ENCODE measurements around the gene TOX3. TPM values are rescaled to one million over a fixed set of nuclear protein-coding genes. Genes with fewer than 3 reads are reported as not detected.

Gene TOX3
- total and polyA plus RNA-seq, 2 donors (not counting 1 experiment from before 2014, with no cell fraction given) = not detected

- peaks cover 0 to 7% (median 0%) of the 10 kb centered on the region in 3 donors for H3K9me3 ChIP-seq (ENCODE audit: control extremely low read depth in 1 of 3, control insufficient read depth in 2 of 3, insufficient read depth in 1 of 3, low read length in 2 of 3)
- H3K4me1 Mint-ChIP-seq = no peaks in the 10 kb centered on the region
- DNase-seq (no peak), ATAC-seq (ENCODE audit: low read depth) (no peak)
- no peak overlapping the region for H3K4me3 Mint-ChIP-seq
- H3K9ac ChIP-seq (ENCODE audit: low read length) = no peak overlapping the region
- H3K9me3 Mint-ChIP-seq (ENCODE audit: insufficient read depth) = peaks cover 5% of the 10 kb centered on the region
- H3K27ac Mint-ChIP-seq = no peak overlapping the region
- H2AFZ ChIP-seq (ENCODE audit: insufficient read depth, low read depth, low read length, poor library complexity, severe bottlenecking) = no peak overlapping the region
- no peaks in the 10 kb centered on the region for H3K27me3 ChIP-seq (replicated peaks in 1 of 4; ENCODE audit: control extremely low read depth in 1 of 4, control insufficient read depth in 3 of 4, insufficient read depth in 4 of 4, low read length in 3 of 4)
- H3K36me3 ChIP-seq (replicated peaks in 1 of 2; ENCODE audit: control extremely low read depth in 1 of 2, control insufficient read depth in 1 of 2, extremely low read depth in 1 of 2, insufficient read depth in 2 of 2, low read length in 1 of 2) = no peaks in the 10 kb centered on the region
- no peak for TF ChIP-seq EZH2 (IDR thresholded peaks at IDR 0.05; ENCODE audit: borderline replicate concordance, insufficient read depth, low read depth, low read length, poor library complexity, severe bottlenecking)
- TF ChIP-seq, protein P1, sequence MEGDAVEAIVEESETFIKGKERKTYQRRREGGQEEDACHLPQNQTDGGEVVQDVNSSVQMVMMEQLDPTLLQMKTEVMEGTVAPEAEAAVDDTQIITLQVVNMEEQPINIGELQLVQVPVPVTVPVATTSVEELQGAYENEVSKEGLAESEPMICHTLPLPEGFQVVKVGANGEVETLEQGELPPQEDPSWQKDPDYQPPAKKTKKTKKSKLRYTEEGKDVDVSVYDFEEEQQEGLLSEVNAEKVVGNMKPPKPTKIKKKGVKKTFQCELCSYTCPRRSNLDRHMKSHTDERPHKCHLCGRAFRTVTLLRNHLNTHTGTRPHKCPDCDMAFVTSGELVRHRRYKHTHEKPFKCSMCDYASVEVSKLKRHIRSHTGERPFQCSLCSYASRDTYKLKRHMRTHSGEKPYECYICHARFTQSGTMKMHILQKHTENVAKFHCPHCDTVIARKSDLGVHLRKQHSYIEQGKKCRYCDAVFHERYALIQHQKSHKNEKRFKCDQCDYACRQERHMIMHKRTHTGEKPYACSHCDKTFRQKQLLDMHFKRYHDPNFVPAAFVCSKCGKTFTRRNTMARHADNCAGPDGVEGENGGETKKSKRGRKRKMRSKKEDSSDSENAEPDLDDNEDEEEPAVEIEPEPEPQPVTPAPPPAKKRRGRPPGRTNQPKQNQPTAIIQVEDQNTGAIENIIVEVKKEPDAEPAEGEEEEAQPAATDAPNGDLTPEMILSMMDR (IDR thresholded peaks at IDR 0.05) = no peak
- no peaks in the 10 kb centered on the region for H3K4me1 ChIP-seq (ENCODE audit: control insufficient read depth in 2 of 2, insufficient read depth in 2 of 2, low read length in 2 of 2)
- H3K27ac ChIP-seq (ENCODE audit: low read length in 2 of 2) = no peak overlapping the region
- no peaks in the 10 kb centered on the region for H4K20me1 ChIP-seq (ENCODE audit: control insufficient read depth, insufficient read depth, low read length, poor library complexity, severe bottlenecking)
- no peak overlapping the region for H3K4me2 ChIP-seq (replicated peaks; ENCODE audit: low read depth, low read length, poor library complexity, severe bottlenecking)
- H3K4me3 ChIP-seq (ENCODE audit: control extremely low read depth in 1 of 5, extremely low read depth in 1 of 5, insufficient read depth in 1 of 5, low read depth in 2 of 5, low read length in 4 of 5) = no peak overlapping the region
- ChIA-PET POLR2A (no interaction called here), CTCF (no interaction called here)
- H3K79me2 ChIP-seq (ENCODE audit: control insufficient read depth, insufficient read depth, low read length) = no peaks in the 10 kb centered on the region
- WGBS (ENCODE audit: insufficient coverage) = 91% methylated on average over 11 of the region's 11 CpGs
- H3K27me3 Mint-ChIP-seq = no peaks in the 10 kb centered on the region
- intact Hi-C loops (cut with micrococcal nuclease) = no loop called here
These were observed 107.7 kb downstream of the TOX3 start for GRCh38 chr16:52439171-52439701.

GRCh38 chr16:52437277-52437670 lies 109.7 kb downstream of the TOX3 start:
- Histone ChIP-seq H3K79me2 (ENCODE audit: control insufficient read depth, insufficient read depth, low read length) (no peaks in the 10 kb centered on the region), H4K20me1 (ENCODE audit: control insufficient read depth, insufficient read depth, low read length, poor library complexity, severe bottlenecking) (no peaks in the 10 kb centered on the region), H3K9ac (ENCODE audit: low read length) (no peak overlapping the region), H3K27me3 (replicated peaks in 1 of 4; ENCODE audit: control extremely low read depth in 1 of 4, control insufficient read depth in 3 of 4, insufficient read depth in 4 of 4, low read length in 3 of 4) (no peaks in the 10 kb centered on the region), H3K4me3 (ENCODE audit: control extremely low read depth in 1 of 5, extremely low read depth in 1 of 5, insufficient read depth in 1 of 5, low read depth in 2 of 5, low read length in 4 of 5) (no peak overlapping the region), H3K27ac (ENCODE audit: low read length in 2 of 2) (no peak overlapping the region), H2AFZ (ENCODE audit: insufficient read depth, low read depth, low read length, poor library complexity, severe bottlenecking) (no peak overlapping the region), H3K9me3 (ENCODE audit: control extremely low read depth in 1 of 3, control insufficient read depth in 2 of 3, insufficient read depth in 1 of 3, low read length in 2 of 3) (peaks cover 0 to 7% (median 0%) of the 10 kb centered on the region in 3 donors), H3K4me1 (ENCODE audit: control insufficient read depth in 2 of 2, insufficient read depth in 2 of 2, low read length in 2 of 2) (no peaks in the 10 kb centered on the region), H3K36me3 (replicated peaks in 1 of 2; ENCODE audit: control extremely low read depth in 1 of 2, control insufficient read depth in 1 of 2, extremely low read depth in 1 of 2, insufficient read depth in 2 of 2, low read length in 1 of 2) (no peaks in the 10 kb centered on the region), H3K4me2 (replicated peaks; ENCODE audit: low read depth, low read length, poor library complexity, severe bottlenecking) (no peak overlapping the region)
- Mint-ChIP-seq H3K4me3 (no peak overlapping the region), H3K9me3 (ENCODE audit: insufficient read depth) (peaks cover 5% of the 10 kb centered on the region), H3K27ac (no peak overlapping the region), H3K27me3 (no peaks in the 10 kb centered on the region), H3K4me1 (no peaks in the 10 kb centered on the region)
- CTCF ChIA-PET = no interaction called here
- no peak for ATAC-seq (ENCODE audit: low read depth)
- TF ChIP-seq, protein P1 (IDR thresholded peaks at IDR 0.05) = no peak
- POLR2A ChIA-PET = no interaction called here
- DNase-seq = no peak
- WGBS (ENCODE audit: insufficient coverage) = no CpG with 5 or more reads among the region's 4 CpGs
- intact Hi-C loops (cut with micrococcal nuclease) = no loop called here
